NB4 (cell line): ENCODE data around the gene TUBGCP2.
"Not testable (repeated sequence)": the region's sequence is repeated elsewhere in the genome, so short reads cannot be mapped to it uniquely, and the experiment has no call there.

Source experiments
- DNase-seq: peaks from one replicate; pipeline ENCODE4 v3.0.0; 2010; ENCODE audit warnings: low read depth
- H3K4me3 ChIP-seq: one replicate; pipeline ENCODE4 v1.5.1; 2011; ENCODE audit warnings: mild to moderate bottlenecking, low read depth, low read length, moderate library complexity
- CTCF ChIP-seq: IDR thresholded peaks from one replicate; pipeline ENCODE4 v1.5.1; 2012; ENCODE audit warnings: low read depth, low read length
- MAX ChIP-seq: IDR thresholded peaks from 2 replicates; pipeline ENCODE4 v1.6.1; 2011; ENCODE audit warnings: low read depth, low read length
- MYC ChIP-seq: IDR thresholded peaks from 2 replicates; pipeline ENCODE4 v1.6.1; 2011; ENCODE audit warnings: low read depth, low read length
- POLR2A ChIP-seq: IDR thresholded peaks from 2 replicates; pipeline ENCODE4 v1.6.1; 2011; ENCODE audit warnings: mild to moderate bottlenecking; ENCODE audit not compliant: insufficient read length; ENCODE audit errors: extremely low read depth

Gene TUBGCP2

GRCh38 chr10:133270204-133270603 lies 38.5 kb downstream of the TUBGCP2 start:
- no peak overlapping the region for H3K4me3 ChIP-seq
- TF ChIP-seq MYC = no peak
- no peak for TF ChIP-seq MAX
- TF ChIP-seq POLR2A = no peak
- no peak for TF ChIP-seq CTCF
- no peak for DNase-seq

DNA sequence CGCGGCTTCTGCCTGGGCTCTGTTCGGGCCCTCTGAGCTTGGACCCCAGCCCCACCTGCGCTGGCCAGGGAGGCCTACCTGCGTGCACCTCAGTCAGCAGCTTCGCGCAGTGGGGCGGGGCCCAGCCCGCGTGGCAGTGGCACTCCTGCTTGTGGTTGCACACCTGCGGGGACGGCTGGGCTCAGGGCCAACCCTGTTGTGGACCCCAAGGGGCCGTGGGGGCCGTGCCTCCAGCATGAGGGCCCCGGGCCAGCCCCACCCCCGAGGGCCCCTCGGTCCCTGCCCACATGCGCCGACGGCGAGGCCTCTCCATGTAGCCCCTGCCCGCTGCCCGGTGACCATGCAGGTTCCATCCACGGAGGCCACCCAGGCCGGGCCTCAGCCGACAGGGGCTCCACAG lies 39.3 kb downstream of the TUBGCP2 start:
- DNase-seq = no peak
- no peak overlapping the region for H3K4me3 ChIP-seq
- no peak for TF ChIP-seq CTCF
- TF ChIP-seq MAX = no peak
- no peak for TF ChIP-seq POLR2A
- TF ChIP-seq MYC = no peak

DNA sequence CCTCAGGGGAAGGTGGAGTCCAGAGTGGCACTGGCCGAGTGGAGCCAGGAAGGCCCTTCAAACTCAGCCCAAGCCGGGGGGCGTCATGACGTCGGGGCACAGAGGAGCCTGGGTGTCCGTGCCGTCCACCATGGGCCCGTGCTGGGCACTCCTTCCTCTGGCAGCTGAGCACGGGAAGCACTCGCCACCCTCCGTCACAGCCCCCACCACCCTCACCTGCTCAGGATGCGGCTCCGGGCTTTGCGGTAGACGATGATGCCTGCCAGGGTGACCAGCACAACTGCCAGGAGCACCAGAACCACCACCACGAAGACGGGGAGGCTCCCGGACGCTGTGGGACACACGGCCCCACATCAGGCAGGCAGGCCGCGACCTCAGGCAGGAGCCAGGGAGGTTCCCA lies 40.1 kb downstream of the TUBGCP2 start:
- TF ChIP-seq MYC (no peak), MAX (no peak), POLR2A (no peak), CTCF (no peak)
- H3K4me3 ChIP-seq = no peak overlapping the region
- DNase-seq = no peak

DNA sequence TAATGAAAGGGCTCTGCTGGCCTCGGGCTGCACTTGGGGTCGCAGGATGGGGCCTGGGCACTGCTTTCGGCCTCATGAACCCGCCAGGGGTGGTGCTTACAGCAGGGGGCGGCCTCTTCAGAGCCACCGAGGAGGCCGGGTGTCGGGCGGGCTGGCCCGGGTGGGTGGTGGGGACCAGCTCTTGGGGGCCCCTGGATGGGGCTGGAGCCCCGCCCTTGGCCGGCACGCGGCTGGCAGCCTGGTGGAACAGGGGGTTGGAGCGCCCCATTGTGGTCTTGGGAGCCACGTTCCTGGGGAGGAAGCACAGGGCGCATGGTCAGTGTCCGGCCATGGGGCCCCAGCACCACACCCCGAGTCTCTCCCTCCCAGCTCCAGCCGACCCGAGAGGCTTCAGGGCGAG lies 40.8 kb downstream of the TUBGCP2 start:
- H3K4me3 ChIP-seq = no peak overlapping the region
- TF ChIP-seq POLR2A (no peak), CTCF (no peak), MYC (no peak), MAX (no peak)
- no peak for DNase-seq

DNA sequence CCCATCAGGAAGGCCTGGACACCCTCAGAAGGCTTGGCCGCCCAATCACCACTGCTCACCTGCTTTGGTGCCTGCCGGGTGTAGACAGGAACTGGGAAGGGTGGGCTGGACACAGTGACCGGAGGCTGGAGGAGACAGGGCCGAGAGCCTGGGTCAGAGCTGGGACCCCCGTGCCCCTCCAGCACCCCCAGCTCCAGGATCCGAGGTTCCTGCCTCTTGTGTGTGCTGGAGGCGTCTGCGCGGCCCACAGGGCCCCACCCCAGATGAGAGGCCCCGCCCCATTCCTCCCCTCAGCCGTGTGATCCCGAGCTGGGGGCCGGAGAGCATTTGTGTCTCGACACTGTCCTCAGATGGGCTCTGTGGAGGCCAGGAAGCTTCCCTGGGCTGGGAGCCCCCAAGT lies 41.4 kb downstream of the TUBGCP2 start:
- TF ChIP-seq MAX = no peak
- no peak overlapping the region for H3K4me3 ChIP-seq
- no peak for DNase-seq

- TF ChIP-seq MAX (no peak), CTCF (no peak), POLR2A (no peak), MYC (no peak)
- no peak for DNase-seq
- no peak overlapping the region for H3K4me3 ChIP-seq
Measured at GRCh38 chr10:133266056-133266795, 42.4 kb downstream of the TUBGCP2 start.

GRCh38 chr10:133265052-133265451 lies 43.6 kb downstream of the TUBGCP2 start:
- H3K4me3 ChIP-seq, DNase-seq: not testable (repeated sequence)
